Thyroid gland (tissue), 4 donors: ENCODE results near the gene SIVA1.

Experiments used
- POLR2A ChIP-seq, 2 donors: fragments of 450-650 bp; IDR thresholded peaks; one replicate each; pipeline ENCODE4 v1.6.1; 2017; ENCODE audit warnings: antibody characterized with exemption in 2 of 2, mild to moderate bottlenecking in 2 of 2, moderate library complexity in 1 of 2
- TF ChIP-seq, protein P1 (sequence below), 6 experiments: fragments of 200-600 bp in 3 of 6; fragments of 450-650 bp in 3 of 6; sonication (generic) in 3 of 6; IDR thresholded peaks; one replicate each; pipeline ENCODE4 v1.5.1; 2016 to 2019; ENCODE audit warnings: antibody characterized with exemption in 6 of 6, mild to moderate bottlenecking in 2 of 6, inconsistent platforms in 1 of 6, moderate library complexity in 1 of 6

GRCh38 chr14:104743461-104744380 is 9.2 kb upstream of the SIVA1 start:
- TF ChIP-seq, protein P1, sequence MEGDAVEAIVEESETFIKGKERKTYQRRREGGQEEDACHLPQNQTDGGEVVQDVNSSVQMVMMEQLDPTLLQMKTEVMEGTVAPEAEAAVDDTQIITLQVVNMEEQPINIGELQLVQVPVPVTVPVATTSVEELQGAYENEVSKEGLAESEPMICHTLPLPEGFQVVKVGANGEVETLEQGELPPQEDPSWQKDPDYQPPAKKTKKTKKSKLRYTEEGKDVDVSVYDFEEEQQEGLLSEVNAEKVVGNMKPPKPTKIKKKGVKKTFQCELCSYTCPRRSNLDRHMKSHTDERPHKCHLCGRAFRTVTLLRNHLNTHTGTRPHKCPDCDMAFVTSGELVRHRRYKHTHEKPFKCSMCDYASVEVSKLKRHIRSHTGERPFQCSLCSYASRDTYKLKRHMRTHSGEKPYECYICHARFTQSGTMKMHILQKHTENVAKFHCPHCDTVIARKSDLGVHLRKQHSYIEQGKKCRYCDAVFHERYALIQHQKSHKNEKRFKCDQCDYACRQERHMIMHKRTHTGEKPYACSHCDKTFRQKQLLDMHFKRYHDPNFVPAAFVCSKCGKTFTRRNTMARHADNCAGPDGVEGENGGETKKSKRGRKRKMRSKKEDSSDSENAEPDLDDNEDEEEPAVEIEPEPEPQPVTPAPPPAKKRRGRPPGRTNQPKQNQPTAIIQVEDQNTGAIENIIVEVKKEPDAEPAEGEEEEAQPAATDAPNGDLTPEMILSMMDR (IDR thresholded peaks at IDR 0.05): no peak
- no peak for TF ChIP-seq POLR2A (IDR thresholded peaks at IDR 0.05)
